GM19395 (cell line): ENCODE results near the gene AMBRA1.
A peak's percentile ranks its signal among the peaks of the same experiment; 100 is the strongest.

Experiments
- ATAC-seq: cut with Tn5 transposase; IDR thresholded peaks from one replicate; pipeline ENCODE4 v1.9.1; 2021; ENCODE audit warnings: mild to moderate bottlenecking, moderate library complexity; ENCODE audit not compliant: unreplicated experiment

The AMBRA1 gene

GRCh38 chr11:46593550-46594373, at the start of gene AMBRA1:
Gene AMBRA1, minus strand, starts transcription at chr11:46594023. Its CDS starts 45,643 bp downstream, at chr11:46548380.
- ATAC-seq = peak; percentile 91

- no peak for ATAC-seq
Measured at GRCh38 chr11:46643531-46643930, 49.7 kb upstream of the AMBRA1 start.

GRCh38 chr11:46642627-46643335, 49.0 kb upstream of the AMBRA1 start:
- no peak for ATAC-seq

GRCh38 chr11:46641639-46642038, 47.8 kb upstream of the AMBRA1 start:
- no peak for ATAC-seq

- ATAC-seq = no peak
Measured at GRCh38 chr11:46640036-46640788, 46.4 kb upstream of the AMBRA1 start.

GRCh38 chr11:46639197-46639839, 45.5 kb upstream of the AMBRA1 start:
- ATAC-seq = no peak

- ATAC-seq = no peak
Measured at GRCh38 chr11:46637546-46637945, 43.7 kb upstream of the AMBRA1 start.

- no peak for ATAC-seq
Measured at GRCh38 chr11:46635557-46636139, 41.8 kb upstream of the AMBRA1 start.

GRCh38 chr11:46633291-46634217, 39.7 kb upstream of the AMBRA1 start:
- ATAC-seq = no peak

- no peak for ATAC-seq
Measured at GRCh38 chr11:46632502-46632901, 38.7 kb upstream of the AMBRA1 start.

GRCh38 chr11:46631676-46632075, 37.9 kb upstream of the AMBRA1 start:
- no peak for ATAC-seq

GRCh38 chr11:46630237-46630636, 36.4 kb upstream of the AMBRA1 start:
- no peak for ATAC-seq

GRCh38 chr11:46628961-46629360, 35.1 kb upstream of the AMBRA1 start:
- no peak for ATAC-seq

- ATAC-seq = no peak
Measured at GRCh38 chr11:46625406-46625805, 31.6 kb upstream of the AMBRA1 start.

GRCh38 chr11:46618837-46619236, 25.0 kb upstream of the AMBRA1 start:
- ATAC-seq = no peak

GRCh38 chr11:46617972-46618314, 24.1 kb upstream of the AMBRA1 start:
- peak; percentile 6 for ATAC-seq

- peak; percentile 88 for ATAC-seq
Measured at GRCh38 chr11:46617134-46617971, 23.5 kb upstream of the AMBRA1 start, which contains the start of the genes ATG13 and HARBI1. Gene ATG13, plus strand, starts transcription at chr11:46617553. Its CDS starts 26,739 bp downstream, at chr11:46644292. Gene HARBI1, minus strand, starts transcription at chr11:46617227. Its CDS starts 990 bp downstream, at chr11:46616237.

- ATAC-seq = peak; percentile 2
Measured at GRCh38 chr11:46616551-46617133, 22.8 kb upstream of the AMBRA1 start.
